ENCODE data around the gene IGSF23. TPM values are rescaled to one million over a fixed set of nuclear protein-coding genes. Genes with fewer than 3 reads are reported as not detected.
A peak's percentile ranks its signal among the peaks of the same experiment; 100 is the strongest.
"Not testable (repeated sequence)": the region's sequence is repeated elsewhere in the genome, so short reads cannot be mapped to it uniquely, and the experiment has no call there.

IGSF23 gene
- total and polyA plus RNA-seq, 12 donors = 0.86 TPM; not detected in 11

DNA sequence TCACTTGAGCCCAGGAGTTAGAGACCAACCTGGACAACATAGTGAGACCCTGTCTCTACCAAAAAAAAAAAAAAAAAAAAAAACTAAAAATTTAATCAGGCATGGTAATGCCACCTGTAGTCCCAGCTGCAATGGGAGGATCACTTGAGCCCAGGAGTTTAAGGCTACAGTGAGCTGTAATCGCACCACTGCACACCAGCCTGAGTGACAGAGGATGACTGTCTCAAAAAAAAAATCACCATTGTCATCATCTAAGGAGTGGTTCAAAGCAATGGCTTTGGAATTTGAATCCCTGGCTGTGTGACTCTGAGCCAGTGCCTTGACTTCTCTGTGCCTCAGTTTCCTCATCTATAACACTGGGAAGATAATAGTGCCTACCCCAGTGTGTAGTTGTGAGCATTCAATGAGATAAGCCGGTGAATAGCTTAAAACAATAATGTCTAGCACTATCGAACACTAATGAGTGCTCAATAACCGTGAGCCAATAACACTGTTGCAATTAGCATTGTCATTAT lies 11.5 kb downstream of the IGSF23 start:
- DNase-seq = no peak
- peaks cover 0 to 12% (median 5%) of the 10 kb centered on the region in 9 donors for H3K4me1 ChIP-seq
- ATAC-seq = no peak
- no peak overlapping the region for H3K27ac ChIP-seq
- no peak for TF ChIP-seq CTCF (IDR thresholded peaks at IDR 0.05)
- no peaks in the 10 kb centered on the region for H3K9me3 ChIP-seq
- no peaks in the 10 kb centered on the region for H3K27me3 ChIP-seq
- no peak overlapping the region for H3K4me3 ChIP-seq
- intact Hi-C loops (cut with DNase I) = no loop called here
- 94 to 98% methylated on average over 4 of the region's 4 CpGs for WGBS, 2 donors
- H3K36me3 ChIP-seq = no peaks in the 10 kb centered on the region

DNA sequence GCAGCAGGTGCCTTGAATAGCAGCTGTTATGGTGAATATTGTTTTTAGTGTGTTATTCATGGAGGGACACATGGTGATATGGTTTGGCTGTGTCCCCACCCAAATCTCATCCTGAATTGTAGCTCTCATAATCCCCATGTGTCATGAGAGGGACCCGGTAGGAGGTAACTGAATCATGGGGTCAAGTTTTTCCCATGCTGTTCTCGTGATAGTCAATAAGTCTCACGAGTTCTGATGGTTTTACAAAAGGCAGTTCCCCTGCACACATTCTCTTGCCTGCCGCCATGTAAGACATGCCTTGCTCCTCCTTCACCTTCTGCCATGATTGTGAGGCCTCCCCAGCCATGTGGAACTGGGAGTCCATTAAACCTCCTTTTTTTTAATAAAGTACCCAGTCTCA lies 12.3 kb downstream of the IGSF23 start:
- H3K36me3 ChIP-seq; H3K9me3 ChIP-seq; ATAC-seq; H3K27me3 ChIP-seq; H3K27ac ChIP-seq; H3K4me3 ChIP-seq; DNase-seq; intact Hi-C loops (cut with DNase I): not testable (repeated sequence)
- H3K4me1 ChIP-seq = peaks cover 0 to 12% (median 5%) of the 10 kb centered on the region in 9 donors
- 75 to 92% methylated on average over 4 of the region's 4 CpGs for WGBS, 2 donors

DNA sequence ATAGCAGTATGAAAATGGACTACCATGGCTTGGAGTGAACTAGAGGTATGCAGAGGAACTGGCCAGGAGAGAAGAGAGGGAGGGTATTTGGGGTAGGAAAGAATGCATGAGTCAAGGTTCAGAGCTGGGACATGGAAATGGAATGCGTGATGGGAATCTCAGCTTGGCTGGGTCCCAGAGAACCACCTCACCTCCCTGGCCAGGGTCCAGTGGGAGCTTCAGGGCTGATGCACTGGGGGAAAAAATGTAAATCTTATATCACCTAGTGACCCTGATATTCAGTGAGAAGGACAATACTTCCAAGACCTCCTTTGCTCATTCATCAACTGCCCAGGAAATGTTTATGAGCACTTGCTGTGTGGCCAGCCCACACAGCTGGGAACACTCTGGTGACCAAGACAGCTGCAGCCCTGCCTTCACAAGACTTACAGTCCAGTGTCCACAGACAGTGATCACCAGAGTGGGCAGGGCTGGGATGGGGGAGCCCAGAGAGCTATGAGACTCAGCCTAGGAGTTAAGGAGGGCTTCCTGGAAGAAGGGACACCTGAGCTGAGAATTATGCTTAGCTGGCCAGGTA lies 12.8 kb downstream of the IGSF23 start:
- DNase-seq = no peak
- WGBS, 2 donors = 16 to 24% methylated on average over 1 of the region's 1 CpG

GRCh38 chr19:44627631-44628030 lies 14.3 kb downstream of the IGSF23 start:
- Histone ChIP-seq H3K4me1 (peaks cover 0 to 12% (median 5%) of the 10 kb centered on the region in 9 donors), H3K36me3 (no peaks in the 10 kb centered on the region), H3K27ac (no peak overlapping the region), H3K4me3 (no peak overlapping the region), H3K9me3 (no peaks in the 10 kb centered on the region), H3K27me3 (no peaks in the 10 kb centered on the region)
- ATAC-seq = no peak
- intact Hi-C loops (cut with DNase I) = no loop called here
- no peak for DNase-seq
- TF ChIP-seq CTCF (IDR thresholded peaks at IDR 0.05) = no peak
- WGBS, 2 donors = 97 to 100% methylated on average over 4 of the region's 4 CpGs

More for the DNA sequence above, 12.8 kb downstream of the IGSF23 start:
- H3K4me1 ChIP-seq = peaks cover 0 to 12% (median 5%) of the 10 kb centered on the region in 9 donors
- no peaks in the 10 kb centered on the region for H3K27me3 ChIP-seq
- TF ChIP-seq CTCF (IDR thresholded peaks at IDR 0.05) = no peak
- H3K9me3 ChIP-seq = no peaks in the 10 kb centered on the region
- ATAC-seq = peak in 2 of 8 donors; percentile 54 to 77
- H3K4me3 ChIP-seq = no peak overlapping the region
- H3K36me3 ChIP-seq = no peaks in the 10 kb centered on the region
- no peak overlapping the region for H3K27ac ChIP-seq
- intact Hi-C loops (cut with DNase I) = no loop called here

DNA sequence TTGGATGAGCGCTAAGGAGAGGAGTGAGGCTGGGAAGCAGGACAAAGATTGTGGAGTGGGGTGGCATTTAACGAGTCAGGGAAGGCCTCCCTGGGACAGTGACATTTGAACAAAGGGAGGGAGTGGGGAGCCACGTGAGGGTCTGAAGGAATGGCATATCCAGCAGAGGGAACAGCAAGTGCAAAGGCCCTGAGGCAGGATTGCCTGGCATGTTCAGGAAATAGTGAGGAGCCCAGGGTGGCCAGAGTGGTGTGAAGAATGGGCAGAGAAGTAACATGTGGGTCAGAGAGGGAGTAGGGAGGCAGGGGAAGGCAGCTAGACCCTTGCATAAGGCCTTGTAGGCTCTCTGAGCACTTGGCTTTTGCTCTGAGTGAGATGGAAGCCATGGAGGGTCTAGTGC lies 15.4 kb downstream of the IGSF23 start:
- intact Hi-C loops (cut with DNase I) = no loop called here
- ATAC-seq (no peak), DNase-seq (no peak)
- Histone ChIP-seq H3K9me3 (no peaks in the 10 kb centered on the region), H3K4me3 (no peak overlapping the region), H3K36me3 (no peaks in the 10 kb centered on the region), H3K4me1 (peaks cover 0 to 21% (median 8%) of the 10 kb centered on the region in 9 donors), H3K27me3 (no peaks in the 10 kb centered on the region), H3K27ac (no peak overlapping the region)
- TF ChIP-seq CTCF (IDR thresholded peaks at IDR 0.05) = no peak
- 85 to 91% methylated on average over 3 of the region's 3 CpGs for whole genome bisulfite sequencing, 2 donors

DNA sequence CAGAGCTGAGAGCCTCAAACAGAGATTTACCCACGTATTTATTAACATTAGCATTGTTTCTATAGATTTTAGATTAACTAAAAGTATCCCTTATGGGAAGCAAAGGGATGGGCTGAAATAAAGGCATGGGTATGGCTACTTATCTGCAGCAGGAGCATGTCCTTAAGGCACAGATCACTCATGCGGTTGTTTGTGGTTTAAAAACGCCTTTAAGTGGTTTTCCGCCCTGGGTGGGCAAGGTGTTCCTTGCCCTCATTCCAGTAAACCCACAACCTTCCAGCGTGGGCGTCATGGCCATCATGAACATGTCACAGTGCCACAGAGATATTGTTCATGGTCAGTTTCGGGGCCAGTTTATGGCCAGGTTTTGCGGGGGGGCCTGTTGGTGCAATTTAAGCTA lies 18.2 kb downstream of the IGSF23 start:
- H3K9me3 ChIP-seq; intact Hi-C loops (cut with DNase I); H3K4me3 ChIP-seq; H3K27me3 ChIP-seq; ATAC-seq; DNase-seq; H3K36me3 ChIP-seq; H3K27ac ChIP-seq: not testable (repeated sequence)
- whole genome bisulfite sequencing, 2 donors = 90 to 93% methylated on average over 8 of the region's 8 CpGs
- H3K4me1 ChIP-seq = peaks cover 0 to 29% (median 13%) of the 10 kb centered on the region in 9 donors

DNA sequence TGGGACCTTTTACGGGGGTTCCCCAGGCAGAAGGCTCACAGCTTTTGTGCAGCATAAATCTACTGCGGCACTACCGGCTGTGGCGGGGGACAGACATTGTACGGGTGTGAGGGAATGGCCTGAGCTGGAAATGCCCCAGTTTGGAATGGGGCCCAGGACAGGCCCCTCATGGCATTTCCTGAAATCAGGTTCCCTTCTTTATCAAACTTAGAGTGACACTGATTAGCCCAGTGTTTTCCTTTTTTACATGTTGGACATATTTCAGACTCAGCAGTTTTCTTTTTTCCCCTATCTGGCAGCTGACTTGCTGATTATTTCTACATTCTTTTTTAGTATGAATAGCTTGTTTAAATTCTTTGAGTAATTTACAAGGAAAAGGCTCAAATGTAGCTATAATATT lies 20.7 kb downstream of the IGSF23 start:
- intact Hi-C loops (cut with DNase I); H3K27me3 ChIP-seq; H3K36me3 ChIP-seq; ATAC-seq; H3K9me3 ChIP-seq: not testable (repeated sequence)
- peak overlapping the region in 8 of 10 donors; percentile 16 to 34 (median 26) for H3K4me3 ChIP-seq
- H3K4me1 ChIP-seq = peaks cover 0 to 29% (median 13%) of the 10 kb centered on the region in 9 donors
- WGBS, 2 donors = 4 to 10% methylated on average over 5 of the region's 5 CpGs
- DNase-seq = peak in 1 of 2 donors; percentile 27
- peak overlapping the region in 9 of 10 donors; percentile 16 to 66 (median 43) for H3K27ac ChIP-seq
